Measurements from ENCODE around the gene CD302.

Gene CD302

GRCh38 chr2:159783556-159783955 is 14.5 kb downstream of the CD302 start:
- no peaks in the 10 kb centered on the region for H3K27me3 Mint-ChIP-seq (ENCODE audit: low read depth)
- H3K4me1 Mint-ChIP-seq, result peaks cover 5% of the 10 kb centered on the region

GRCh38 chr2:159776321-159776720 is 21.7 kb downstream of the CD302 start:
- H3K36me3 Mint-ChIP-seq (ENCODE audit: low read depth), result peaks cover 29% of the 10 kb centered on the region
- no peaks in the 10 kb centered on the region for H3K9me3 Mint-ChIP-seq
- H3K27ac Mint-ChIP-seq, result no peak overlapping the region
- no peaks in the 10 kb centered on the region for H3K4me1 Mint-ChIP-seq
- no peak overlapping the region for H3K4me3 Mint-ChIP-seq
- TF ChIP-seq CTCF (IDR thresholded peaks at IDR 0.05; ENCODE audit: unreplicated experiment in 3 of 3), result no peak
- H3K27me3 Mint-ChIP-seq (ENCODE audit: low read depth), result no peaks in the 10 kb centered on the region

More at GRCh38 chr2:159783556-159783955, 14.5 kb downstream of the CD302 start:
- TF ChIP-seq CTCF (IDR thresholded peaks at IDR 0.05; ENCODE audit: unreplicated experiment in 3 of 3), result no peak
- no peaks in the 10 kb centered on the region for H3K9me3 Mint-ChIP-seq
- H3K36me3 Mint-ChIP-seq (ENCODE audit: low read depth), result no peaks in the 10 kb centered on the region
- no peak overlapping the region for H3K27ac Mint-ChIP-seq
- no peak overlapping the region for H3K4me3 Mint-ChIP-seq

GRCh38 chr2:159775021-159775420 is 23.0 kb downstream of the CD302 start:
- no peak overlapping the region for H3K4me3 Mint-ChIP-seq
- no peaks in the 10 kb centered on the region for H3K9me3 Mint-ChIP-seq
- H3K27me3 Mint-ChIP-seq (ENCODE audit: low read depth), result no peaks in the 10 kb centered on the region
- H3K36me3 Mint-ChIP-seq (ENCODE audit: low read depth), result peaks cover 32% of the 10 kb centered on the region
- H3K4me1 Mint-ChIP-seq, result no peaks in the 10 kb centered on the region
- peak overlapping the region in 1 of 3 experiments; percentile 4 for H3K27ac Mint-ChIP-seq
- TF ChIP-seq CTCF (IDR thresholded peaks at IDR 0.05; ENCODE audit: unreplicated experiment in 3 of 3), result no peak

GRCh38 chr2:159774370-159774990 is 23.5 kb downstream of the CD302 start:
- no peaks in the 10 kb centered on the region for H3K27me3 Mint-ChIP-seq (ENCODE audit: low read depth)
- H3K9me3 Mint-ChIP-seq, result no peaks in the 10 kb centered on the region
- no peak overlapping the region for H3K4me3 Mint-ChIP-seq
- TF ChIP-seq CTCF (IDR thresholded peaks at IDR 0.05; ENCODE audit: unreplicated experiment in 3 of 3), result no peak
- peaks cover 32% of the 10 kb centered on the region for H3K36me3 Mint-ChIP-seq (ENCODE audit: low read depth)
- H3K4me1 Mint-ChIP-seq, result no peaks in the 10 kb centered on the region
- peak overlapping the region in 1 of 3 experiments; percentile 4 for H3K27ac Mint-ChIP-seq

GRCh38 chr2:159773886-159774285 is 24.1 kb downstream of the CD302 start:
- Mint-ChIP-seq H3K27ac (peak overlapping the region in 1 of 3 experiments; percentile 11), H3K27me3 (ENCODE audit: low read depth) (no peaks in the 10 kb centered on the region), H3K4me1 (no peaks in the 10 kb centered on the region), H3K9me3 (no peaks in the 10 kb centered on the region), H3K36me3 (ENCODE audit: low read depth) (peaks cover 37% of the 10 kb centered on the region), H3K4me3 (no peak overlapping the region)
- no peak for TF ChIP-seq CTCF (IDR thresholded peaks at IDR 0.05; ENCODE audit: unreplicated experiment in 3 of 3)

- H3K27me3 Mint-ChIP-seq (ENCODE audit: low read depth), result no peaks in the 10 kb centered on the region
- H3K4me3 Mint-ChIP-seq, result no peak overlapping the region
- H3K9me3 Mint-ChIP-seq, result no peaks in the 10 kb centered on the region
- H3K27ac Mint-ChIP-seq, result no peak overlapping the region
- no peaks in the 10 kb centered on the region for H3K4me1 Mint-ChIP-seq
- no peak for TF ChIP-seq CTCF (IDR thresholded peaks at IDR 0.05; ENCODE audit: unreplicated experiment in 3 of 3)
- H3K36me3 Mint-ChIP-seq (ENCODE audit: low read depth), result peaks cover 38% of the 10 kb centered on the region
These were observed 24.6 kb downstream of the CD302 start for GRCh38 chr2:159773426-159773825.

Data from nephron (organoid).